ENCODE measurements around the gene STIP1.
A peak's percentile ranks its signal among the peaks of the same experiment; 100 is the strongest.

STIP1 gene

DNA sequence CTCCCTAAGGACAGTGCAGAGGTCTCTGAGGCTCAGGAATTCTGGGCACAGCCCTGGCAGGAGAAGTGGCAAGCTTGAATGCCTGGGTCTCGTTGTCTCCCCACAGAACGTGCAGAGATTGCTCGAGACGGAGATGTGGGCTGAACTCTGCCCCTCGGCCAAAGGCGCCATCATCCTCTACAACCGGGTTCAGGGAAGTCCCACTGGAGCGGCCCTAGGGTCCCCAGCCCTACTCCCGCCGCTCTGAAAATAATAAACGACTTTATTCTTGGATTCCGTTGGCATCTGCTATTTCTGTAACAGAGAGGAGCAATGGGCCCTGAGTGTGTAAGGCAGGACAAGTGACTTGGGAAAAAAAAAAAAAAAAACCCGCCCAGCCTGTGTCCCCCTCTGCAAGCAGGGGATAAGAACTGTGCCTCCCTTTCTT, 43.8 kb downstream of the STIP1 start:
- Histone ChIP-seq H3K27ac (peak overlapping the region; percentile 81), H3K4me3 (ENCODE audit: low read depth, low read length) (peak overlapping the region; percentile 77), H3K9ac (no peak overlapping the region), H3K9me3 (ENCODE audit: control insufficient read depth, low read length) (no peaks in the 10 kb centered on the region), H3K36me3 (ENCODE audit: control insufficient read depth, insufficient read depth, low read length) (no peaks in the 10 kb centered on the region), H3K4me2 (ENCODE audit: low read length) (peak overlapping the region; percentile 89), H3K27me3 (ENCODE audit: control insufficient read depth, insufficient read depth, low read length) (no peaks in the 10 kb centered on the region), H3K79me2 (no peaks in the 10 kb centered on the region), H3K4me1 (peaks cover 7% of the 10 kb centered on the region), H2AFZ (peak overlapping the region; percentile 76)
- TF ChIP-seq, protein P1, sequence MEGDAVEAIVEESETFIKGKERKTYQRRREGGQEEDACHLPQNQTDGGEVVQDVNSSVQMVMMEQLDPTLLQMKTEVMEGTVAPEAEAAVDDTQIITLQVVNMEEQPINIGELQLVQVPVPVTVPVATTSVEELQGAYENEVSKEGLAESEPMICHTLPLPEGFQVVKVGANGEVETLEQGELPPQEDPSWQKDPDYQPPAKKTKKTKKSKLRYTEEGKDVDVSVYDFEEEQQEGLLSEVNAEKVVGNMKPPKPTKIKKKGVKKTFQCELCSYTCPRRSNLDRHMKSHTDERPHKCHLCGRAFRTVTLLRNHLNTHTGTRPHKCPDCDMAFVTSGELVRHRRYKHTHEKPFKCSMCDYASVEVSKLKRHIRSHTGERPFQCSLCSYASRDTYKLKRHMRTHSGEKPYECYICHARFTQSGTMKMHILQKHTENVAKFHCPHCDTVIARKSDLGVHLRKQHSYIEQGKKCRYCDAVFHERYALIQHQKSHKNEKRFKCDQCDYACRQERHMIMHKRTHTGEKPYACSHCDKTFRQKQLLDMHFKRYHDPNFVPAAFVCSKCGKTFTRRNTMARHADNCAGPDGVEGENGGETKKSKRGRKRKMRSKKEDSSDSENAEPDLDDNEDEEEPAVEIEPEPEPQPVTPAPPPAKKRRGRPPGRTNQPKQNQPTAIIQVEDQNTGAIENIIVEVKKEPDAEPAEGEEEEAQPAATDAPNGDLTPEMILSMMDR (IDR thresholded peaks at IDR 0.05): no peak

DNA sequence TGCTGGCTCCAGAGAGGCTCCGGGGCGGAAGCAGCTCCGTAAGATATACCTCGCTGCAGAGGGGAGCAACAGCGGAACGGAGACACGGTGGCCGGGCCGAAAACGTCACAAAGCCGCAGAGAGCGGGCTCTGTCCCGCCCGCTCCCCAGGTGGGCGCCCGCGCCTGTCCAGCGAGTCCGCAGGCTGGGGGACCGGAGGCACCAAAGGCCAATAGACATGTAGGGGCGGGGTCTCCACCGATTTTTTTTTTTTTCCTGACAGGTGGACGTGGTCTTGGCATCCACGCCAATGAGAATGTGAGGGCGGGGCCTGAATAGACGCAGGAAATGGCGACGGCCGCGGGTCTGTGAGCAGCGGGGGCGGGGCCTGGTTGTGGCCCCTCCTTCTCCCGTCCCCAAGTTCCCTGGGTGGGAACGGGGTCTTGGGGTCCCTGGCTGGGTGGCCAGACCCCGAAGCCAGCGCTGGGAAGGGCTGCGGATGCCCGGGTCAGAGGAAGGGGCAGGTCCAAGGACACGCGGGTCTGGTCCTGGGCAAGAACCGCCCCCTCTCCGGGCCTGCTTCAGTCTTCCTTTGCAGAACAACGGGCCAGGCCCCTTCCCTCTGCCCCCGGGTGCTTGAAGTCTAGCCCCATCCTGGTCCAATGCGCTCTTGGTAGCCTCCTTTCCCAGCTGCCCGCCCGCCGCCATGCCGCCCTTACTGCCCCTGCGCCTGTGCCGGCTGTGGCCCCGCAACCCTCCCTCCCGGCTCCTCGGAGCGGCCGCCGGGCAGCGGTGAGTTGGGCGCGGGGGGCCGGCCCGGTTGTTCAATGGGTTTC, 44.4 kb downstream of the STIP1 start, which contains the start of gene DNAJC4:
DNAJC4 (plus strand) TSS at position 378 of the 814 bp plus-strand sequence; CDS start at position 685, 307 bp downstream.
- Histone ChIP-seq H3K4me1 (peaks cover 7% of the 10 kb centered on the region), H3K36me3 (ENCODE audit: control insufficient read depth, insufficient read depth, low read length) (no peaks in the 10 kb centered on the region), H3K27me3 (ENCODE audit: control insufficient read depth, insufficient read depth, low read length) (no peaks in the 10 kb centered on the region), H3K27ac (peak within 1 kb of the TSS; percentile 81), H3K9ac (peak within 1 kb of the TSS; percentile 46), H3K4me2 (ENCODE audit: low read length) (peak within 1 kb of the TSS; percentile 89), H3K9me3 (ENCODE audit: control insufficient read depth, low read length) (no peaks in the 10 kb centered on the region), H2AFZ (peak within 1 kb of the TSS; percentile 76), H3K79me2 (no peaks in the 10 kb centered on the region), H3K4me3 (ENCODE audit: low read depth, low read length) (peak within 1 kb of the TSS; percentile 77)
- TF ChIP-seq, protein P1 (IDR thresholded peaks at IDR 0.05): no peak

DNA sequence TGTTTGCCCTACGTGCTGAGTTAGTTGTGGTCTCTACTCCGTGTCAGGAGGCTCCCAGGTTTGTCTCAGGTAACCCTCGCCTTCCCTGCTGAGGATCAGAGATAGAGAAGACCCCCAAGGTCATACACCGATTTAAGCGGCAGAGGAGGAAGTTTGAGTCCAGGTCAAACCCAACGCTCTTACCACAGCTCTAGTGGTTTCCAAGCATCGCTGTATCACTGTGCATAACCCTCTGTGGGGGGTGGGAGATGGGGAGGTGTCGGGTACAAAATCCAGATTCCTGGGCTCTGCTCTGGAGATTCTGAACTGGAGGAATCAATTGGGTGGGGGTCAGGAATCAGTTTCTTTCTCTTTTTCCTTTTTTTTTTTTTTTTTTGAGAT, 45.0 kb downstream of the STIP1 start:
- Histone ChIP-seq H3K4me1 (peaks cover 7% of the 10 kb centered on the region), H3K27me3 (ENCODE audit: control insufficient read depth, insufficient read depth, low read length) (no peaks in the 10 kb centered on the region), H3K4me3 (ENCODE audit: low read depth, low read length) (peak overlapping the region; percentile 77), H3K9me3 (ENCODE audit: control insufficient read depth, low read length) (no peaks in the 10 kb centered on the region), H2AFZ (peak overlapping the region; percentile 76), H3K36me3 (ENCODE audit: control insufficient read depth, insufficient read depth, low read length) (no peaks in the 10 kb centered on the region), H3K9ac (peak overlapping the region; percentile 46), H3K4me2 (ENCODE audit: low read length) (peak overlapping the region; percentile 89), H3K27ac (peak overlapping the region; percentile 81), H3K79me2 (no peaks in the 10 kb centered on the region)
- TF ChIP-seq, protein P1 (IDR thresholded peaks at IDR 0.05): no peak

DNA sequence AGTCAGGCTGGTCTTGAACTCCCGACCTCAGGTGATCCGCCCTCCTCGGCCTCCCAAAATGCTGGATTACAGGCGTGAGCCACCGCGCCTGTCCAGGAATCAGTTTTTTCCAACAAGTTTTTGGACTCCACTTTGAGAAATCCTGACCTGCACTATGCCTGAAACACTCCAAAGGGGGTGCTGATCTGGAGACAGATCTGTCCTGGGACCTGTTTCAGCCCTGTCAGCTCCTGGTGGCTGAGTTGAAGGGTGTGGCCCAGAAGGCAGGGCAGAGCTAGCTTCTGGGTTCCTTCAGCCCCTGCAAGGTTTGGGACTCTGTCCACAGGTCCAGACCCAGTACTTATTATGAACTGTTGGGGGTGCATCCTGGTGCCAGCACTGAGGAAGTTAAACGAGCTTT, 45.6 kb downstream of the STIP1 start:
- H3K79me2 ChIP-seq: no peaks in the 10 kb centered on the region
- H2AFZ ChIP-seq: no peak overlapping the region
- TF ChIP-seq, protein P1 (IDR thresholded peaks at IDR 0.05): no peak
- H3K4me3 ChIP-seq (ENCODE audit: low read depth, low read length): no peak overlapping the region
- H3K36me3 ChIP-seq (ENCODE audit: control insufficient read depth, insufficient read depth, low read length): no peaks in the 10 kb centered on the region
- H3K4me1 ChIP-seq: peaks cover 7% of the 10 kb centered on the region
- no peak overlapping the region for H3K27ac ChIP-seq
- no peaks in the 10 kb centered on the region for H3K9me3 ChIP-seq (ENCODE audit: control insufficient read depth, low read length)
- H3K9ac ChIP-seq: no peak overlapping the region
- H3K27me3 ChIP-seq (ENCODE audit: control insufficient read depth, insufficient read depth, low read length): no peaks in the 10 kb centered on the region
- H3K4me2 ChIP-seq (ENCODE audit: low read length): no peak overlapping the region

All from parathyroid adenoma (tissue), 2 donors.